ENCODE results near the gene RAP1B.

Gene RAP1B

GRCh38 chr12:68612202-68612601 lies 1.5 kb downstream of the RAP1B start:
- DNase-seq, result no peak

DNA sequence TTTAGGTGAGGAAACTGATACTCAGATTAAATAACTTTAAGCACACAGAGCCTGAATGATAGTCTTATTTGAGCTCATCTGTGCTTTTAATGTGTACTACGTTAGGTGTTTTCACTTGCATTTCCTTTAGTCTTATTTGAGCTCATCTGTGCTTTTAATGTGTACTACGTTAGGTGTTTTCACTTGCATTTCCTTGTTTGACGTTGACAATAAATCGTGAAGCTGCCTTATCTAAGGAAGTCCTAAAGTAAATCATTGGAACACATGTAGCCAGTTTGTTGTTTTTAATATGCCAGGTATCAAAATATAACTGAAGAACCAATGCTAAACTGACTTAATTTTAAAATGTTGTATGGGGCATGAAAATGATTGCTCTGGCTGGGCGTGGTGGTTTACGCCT lies 2.0 kb downstream of the RAP1B start:
- DNase-seq, result no peak

GRCh38 chr12:68613209-68613904 lies 2.7 kb downstream of the RAP1B start:
- no peak for DNase-seq

DNA sequence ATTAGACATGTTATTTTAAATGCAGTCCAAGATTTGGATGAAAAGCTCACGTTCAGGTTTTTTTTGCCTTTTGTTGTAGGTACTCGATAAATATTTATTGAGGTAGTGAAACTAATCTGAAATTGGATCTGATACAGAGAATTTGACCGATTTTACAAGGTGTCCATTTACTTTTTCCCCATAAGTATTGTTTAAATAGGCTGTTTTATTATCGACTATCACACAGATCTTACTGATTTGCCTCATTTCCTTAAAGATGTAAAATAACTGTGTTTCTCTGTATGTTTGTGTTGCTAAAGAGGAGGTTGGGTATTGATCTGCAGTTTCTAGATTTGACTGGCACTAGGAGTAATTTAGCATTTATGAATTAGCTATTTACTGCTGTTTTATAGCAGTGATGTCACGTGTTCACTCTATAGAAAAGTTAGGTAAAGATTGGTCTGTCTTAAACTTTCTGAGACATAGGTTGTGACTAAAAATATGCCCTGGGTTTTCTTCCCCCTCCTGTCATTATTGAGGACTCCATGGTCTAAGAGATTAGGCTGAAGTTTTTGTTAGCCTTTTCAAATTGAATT lies 3.5 kb downstream of the RAP1B start:
- DNase-seq, result no peak

DNA sequence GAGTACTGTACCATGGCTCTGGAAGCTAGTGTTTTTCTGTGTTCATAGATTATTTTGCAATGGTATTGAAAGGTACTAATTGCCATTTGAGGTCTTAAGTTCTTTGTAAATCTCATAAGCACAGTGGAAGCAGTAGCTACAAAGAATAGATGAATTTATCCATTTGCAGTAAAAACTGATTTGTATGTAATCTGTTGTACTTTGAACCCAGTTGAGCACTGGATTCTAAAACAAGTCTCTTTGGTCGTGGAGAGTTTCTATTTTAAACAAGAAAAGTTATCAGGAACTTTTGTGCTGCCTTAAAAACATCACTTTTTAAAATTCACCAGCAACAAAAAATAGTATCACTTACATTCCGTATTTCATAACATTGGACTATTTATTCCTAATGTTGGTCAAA lies 4.1 kb downstream of the RAP1B start:
- no peak for DNase-seq

DNA sequence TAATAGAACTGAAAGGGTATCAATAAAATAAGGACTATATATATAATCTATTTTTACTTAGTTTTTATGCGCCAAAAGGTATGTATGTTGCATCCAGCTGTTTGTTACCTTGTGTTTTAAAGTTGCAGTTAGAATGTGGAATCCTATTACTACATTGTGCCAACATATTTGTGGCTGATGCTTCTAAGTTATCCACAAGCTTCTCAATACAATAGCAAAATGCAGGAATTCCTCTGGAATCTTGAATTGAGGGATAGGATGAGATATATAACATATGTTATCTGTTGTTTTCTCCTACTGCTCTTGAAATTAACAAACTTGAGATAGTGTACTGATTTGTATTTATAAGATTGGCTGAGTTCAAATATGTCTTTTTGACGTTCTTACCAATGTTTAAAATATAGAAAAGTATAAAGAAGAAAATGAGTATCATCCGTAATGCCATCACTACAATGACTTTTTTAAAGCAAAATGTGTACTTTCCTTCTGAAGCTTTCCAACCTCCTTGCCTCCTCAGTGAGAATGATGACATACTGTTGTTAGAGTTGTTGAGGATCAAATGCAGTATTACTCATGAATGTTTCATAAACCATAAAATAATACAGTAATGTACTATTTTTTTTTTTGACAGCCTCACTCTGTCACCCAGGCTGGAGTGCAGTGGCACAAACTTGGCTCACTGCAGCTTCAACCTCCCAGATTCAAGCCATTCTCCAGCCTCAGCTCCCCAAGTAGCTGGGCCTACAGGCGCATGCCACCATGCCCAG lies 6.6 kb downstream of the RAP1B start:
- no peak for DNase-seq

- no peak for DNase-seq
These were observed 8.8 kb downstream of the RAP1B start for GRCh38 chr12:68619541-68619940.

DNA sequence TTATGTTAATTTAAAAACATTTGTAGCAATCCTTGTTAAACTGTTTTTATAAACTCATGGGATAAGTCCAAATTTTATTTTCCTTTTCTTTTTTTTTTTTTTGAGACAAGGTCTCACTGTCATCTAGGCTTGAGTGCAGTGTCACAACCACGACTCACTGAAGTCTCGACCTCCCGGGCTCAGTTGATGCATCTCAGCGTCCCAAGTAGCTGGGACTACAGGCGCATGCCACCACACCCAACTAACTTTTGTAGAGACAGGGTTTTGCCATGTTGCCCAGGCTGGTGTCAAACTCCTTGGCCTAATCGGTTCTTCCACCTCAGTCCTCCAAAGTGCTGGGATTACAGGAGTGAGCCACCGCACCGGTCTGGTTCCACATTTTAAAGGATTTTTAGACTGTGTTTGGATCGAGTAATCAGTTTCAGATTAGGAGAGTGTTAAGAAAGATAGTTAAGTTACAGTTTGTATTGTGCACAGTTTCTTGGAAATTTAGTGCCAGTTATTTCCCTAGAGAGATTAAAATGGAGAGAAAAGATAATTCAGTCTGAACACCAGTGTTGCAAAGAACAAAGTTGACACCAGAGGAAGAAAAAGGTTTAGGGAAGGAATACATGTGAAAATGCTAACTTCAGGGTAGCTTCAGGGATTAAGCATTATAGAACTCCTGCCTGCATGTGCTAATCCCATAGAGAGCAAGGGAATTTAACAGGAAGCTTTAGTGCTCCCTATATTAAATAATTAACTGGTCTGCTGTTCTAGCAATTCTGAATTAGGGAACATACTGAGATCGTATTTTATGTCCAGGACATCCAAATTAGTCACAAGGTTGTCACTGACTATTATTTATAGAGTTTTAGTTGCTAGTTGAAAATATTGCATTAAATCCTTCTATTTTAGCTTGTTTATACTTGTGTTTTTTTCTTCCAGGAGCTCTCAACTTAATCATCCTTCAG lies 10.1 kb downstream of the RAP1B start:
- DNase-seq, result no peak

DNA sequence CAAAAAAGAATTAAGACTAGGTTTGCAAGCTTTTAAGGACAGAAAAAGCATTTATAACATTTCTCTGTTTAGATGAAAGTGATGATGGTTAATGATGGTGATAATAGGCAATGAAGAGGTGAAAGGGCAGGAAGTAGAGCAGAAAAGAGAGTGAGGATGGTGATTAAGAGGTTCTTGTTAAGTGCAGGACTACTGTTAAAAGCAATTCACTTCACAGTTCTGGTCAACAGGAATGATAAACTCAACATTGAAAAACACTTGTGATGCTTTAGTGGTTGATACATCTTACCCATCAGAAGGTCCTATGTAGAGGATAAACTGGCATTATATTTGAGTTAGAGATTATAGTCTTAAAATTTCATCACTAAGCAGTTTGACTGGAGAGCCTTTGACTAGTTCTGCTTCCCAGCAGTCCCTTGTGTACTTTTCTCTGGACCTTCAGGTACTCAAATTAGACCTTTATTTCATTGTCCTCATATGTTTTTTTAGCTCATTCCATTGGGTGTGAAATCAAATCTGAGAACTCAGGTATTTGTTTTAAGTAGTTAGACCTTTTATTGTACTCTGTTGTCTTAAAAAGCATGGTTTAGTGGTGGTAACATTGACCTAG lies 10.9 kb downstream of the RAP1B start:
- no peak for DNase-seq

GRCh38 chr12:68622250-68622649 lies 11.6 kb downstream of the RAP1B start:
- no peak for DNase-seq

GRCh38 chr12:68623059-68623458 lies 12.4 kb downstream of the RAP1B start:
- DNase-seq, result no peak

DNA sequence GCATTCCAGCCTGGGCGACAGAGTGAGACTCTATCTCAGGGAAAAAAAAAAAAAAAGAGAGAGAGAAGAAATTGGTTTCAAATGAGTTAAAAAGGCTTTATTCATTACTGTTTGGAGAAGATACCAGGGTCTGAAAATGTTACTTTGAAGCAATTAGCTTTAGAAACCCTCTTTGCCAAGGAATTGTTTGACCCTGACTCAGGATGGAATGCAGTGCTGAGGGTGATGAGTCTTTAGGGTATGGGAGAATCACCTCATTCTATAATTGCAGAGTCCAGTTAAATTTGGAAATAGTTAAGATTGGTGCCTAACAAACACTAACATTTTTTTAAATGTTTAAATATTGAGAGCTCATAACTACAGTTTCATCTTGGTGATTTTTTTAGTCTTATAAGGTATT lies 13.3 kb downstream of the RAP1B start:
- DNase-seq, result no peak

- no peak for DNase-seq
These were observed 14.2 kb downstream of the RAP1B start for GRCh38 chr12:68624933-68625332.

DNA sequence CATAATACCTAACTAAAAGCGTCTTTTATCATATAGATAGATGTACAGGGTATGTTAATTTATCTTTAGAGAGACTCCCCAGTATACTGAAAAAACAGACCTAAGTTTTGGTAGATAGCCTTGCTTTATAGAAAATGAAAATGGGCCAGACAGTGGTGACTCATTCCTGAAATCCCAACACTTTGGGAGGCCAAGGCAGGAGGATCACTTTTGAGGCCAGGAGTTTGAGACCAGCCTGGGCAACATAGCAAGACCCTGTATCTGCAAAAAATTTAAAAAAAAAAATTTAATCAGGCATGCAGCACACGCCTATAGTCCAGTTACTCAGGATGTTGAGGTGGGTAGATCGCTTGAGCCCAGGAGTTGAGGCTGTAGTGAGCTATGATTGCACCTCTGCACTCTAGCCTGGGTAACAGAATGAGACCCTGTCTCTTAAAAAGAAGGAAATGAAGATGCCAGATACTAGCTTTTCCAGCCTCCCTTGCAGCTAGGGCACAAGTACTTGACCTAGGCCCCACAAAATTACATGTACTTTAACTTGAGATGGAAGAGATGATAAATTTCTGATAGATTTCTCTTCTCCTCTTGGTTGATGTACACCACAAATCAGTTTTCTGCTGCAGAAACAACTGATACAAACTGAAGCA lies 17.1 kb downstream of the RAP1B start:
- no peak for DNase-seq

DNA sequence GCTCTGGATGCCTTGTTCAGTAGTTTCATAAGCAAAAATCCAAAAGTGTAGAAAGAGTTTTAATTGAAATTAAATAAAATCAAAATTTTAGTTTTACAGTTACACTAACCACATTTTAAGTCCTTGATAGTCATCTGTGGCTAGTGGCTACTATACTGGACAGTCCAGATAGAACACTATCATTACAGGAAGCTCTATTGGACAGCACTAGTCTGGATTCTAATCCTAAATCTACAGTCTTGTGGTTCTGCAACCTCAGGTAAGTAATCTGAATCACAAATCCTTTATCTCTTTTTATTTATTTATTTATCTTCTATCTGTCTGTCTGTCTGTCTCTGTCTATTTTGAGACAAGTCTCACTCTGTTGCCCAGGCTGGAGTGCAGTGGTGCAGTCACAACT lies 18.0 kb downstream of the RAP1B start:
- DNase-seq, result no peak

GRCh38 chr12:68630050-68630449 lies 19.4 kb downstream of the RAP1B start:
- no peak for DNase-seq

GRCh38 chr12:68630598-68630997 lies 19.9 kb downstream of the RAP1B start:
- no peak for DNase-seq

DNA sequence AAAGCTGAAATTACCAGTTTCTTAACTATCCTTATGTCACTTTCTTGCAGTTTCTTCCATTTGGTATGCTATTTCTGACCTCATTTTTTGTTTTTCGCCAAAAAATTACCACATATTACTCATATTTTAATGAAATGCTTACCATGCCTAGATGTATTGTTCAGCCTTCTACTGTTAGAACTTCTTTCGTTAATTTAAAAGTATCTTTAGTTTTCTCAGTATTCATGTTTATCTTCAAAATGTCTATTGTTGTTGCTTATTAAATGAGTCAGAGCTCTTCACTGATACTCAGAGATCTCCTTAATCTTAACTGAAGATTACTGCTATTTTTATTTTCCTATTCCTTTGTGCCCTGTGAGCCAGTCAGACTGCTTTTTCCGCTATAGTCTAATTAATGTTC lies 20.5 kb downstream of the RAP1B start:
- no peak for DNase-seq

GRCh38 chr12:68632486-68632885 lies 21.8 kb downstream of the RAP1B start:
- no peak for DNase-seq

DNA sequence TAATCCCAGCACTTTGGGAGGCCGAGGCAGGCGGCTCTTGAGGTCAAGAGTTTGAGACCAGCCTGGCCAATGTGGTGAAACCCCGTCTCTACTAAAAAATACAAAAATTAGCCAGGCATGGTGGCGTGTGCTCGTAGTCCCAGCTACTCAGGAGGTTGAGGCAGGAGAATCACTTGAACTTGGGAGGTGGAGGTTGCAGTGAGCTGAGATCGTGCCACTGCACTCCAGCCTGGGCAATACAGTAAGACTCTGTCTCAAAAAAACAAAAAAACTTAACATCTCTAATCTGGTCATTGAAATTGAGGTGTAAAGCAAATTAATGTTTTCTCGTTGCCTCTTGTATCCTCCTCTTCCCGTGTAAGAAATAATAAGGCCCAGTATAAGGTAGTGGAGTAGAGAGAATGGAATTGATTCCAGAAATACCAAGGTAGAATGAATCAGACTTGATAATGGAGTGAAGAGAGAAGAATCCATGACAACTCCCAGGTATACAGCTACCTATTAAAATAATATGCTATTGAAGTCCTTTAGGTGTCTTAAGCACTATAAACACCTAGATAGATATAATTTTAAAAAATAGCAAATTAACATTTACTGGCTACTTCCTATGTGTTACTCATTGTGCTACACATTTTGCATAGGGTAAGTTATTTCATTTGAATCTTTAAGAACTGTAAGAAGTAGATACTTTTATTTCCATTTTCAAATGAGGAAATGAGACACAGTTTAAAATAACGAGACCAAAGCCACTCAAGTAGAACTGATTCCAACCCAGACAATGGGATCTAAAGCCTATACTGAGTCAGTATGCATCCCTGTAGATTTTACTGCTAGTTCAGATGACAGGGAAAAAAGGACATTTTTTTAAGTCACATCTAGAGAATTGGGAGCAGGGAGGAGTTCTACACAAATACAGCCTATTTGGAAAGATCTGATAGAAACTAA lies 23.2 kb downstream of the RAP1B start:
- no peak for DNase-seq

DNA sequence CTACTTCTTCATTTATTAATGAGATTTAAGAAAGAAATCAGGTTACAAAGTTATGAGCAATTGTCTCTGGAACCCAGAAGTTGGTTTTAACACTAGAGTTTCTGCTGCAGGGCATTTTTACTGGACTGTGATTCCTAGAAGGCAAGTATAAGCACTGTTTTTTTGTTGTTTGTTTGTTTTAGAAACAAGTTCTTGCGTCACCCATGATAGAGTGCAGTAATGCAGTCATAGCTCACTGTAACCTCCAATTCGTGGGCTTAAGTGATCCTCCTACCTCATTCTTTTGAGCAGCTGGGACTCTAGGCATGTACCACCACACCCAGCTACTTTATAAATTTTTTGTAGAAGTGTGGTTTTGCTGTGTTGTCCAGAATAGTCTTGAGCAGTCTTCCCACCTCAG lies 25.6 kb downstream of the RAP1B start:
- DNase-seq, result no peak
